Measurements from ENCODE around the gene GRK4. TPM values are rescaled to one million over a fixed set of nuclear protein-coding genes. Genes with fewer than 3 reads are reported as not detected.

Gene GRK4
- total RNA-seq, 3 donors from 2014 or later (not counting 1 experiment from before 2014, with no cell fraction given), result 2.0 to 6.4 (median 5.1) TPM

GRCh38 chr4:2994917-2995316 is 31.5 kb downstream of the GRK4 start:
- no peak for ATAC-seq
- no peak overlapping the region for H3K4me3 Mint-ChIP-seq
- Histone ChIP-seq H3K4me1 (ENCODE audit: control insufficient read depth, insufficient read depth, low read length) (no peaks in the 10 kb centered on the region), H3K27me3 (ENCODE audit: control insufficient read depth, insufficient read depth, low read length) (no peaks in the 10 kb centered on the region), H3K9me3 (ENCODE audit: control insufficient read depth, insufficient read depth, low read length) (no peaks in the 10 kb centered on the region), H3K36me3 (ENCODE audit: control insufficient read depth, insufficient read depth, low read length) (no peaks in the 10 kb centered on the region), H3K4me3 (ENCODE audit: low read length) (no peak overlapping the region), H3K27ac (ENCODE audit: low read length) (no peak overlapping the region)
- H3K27me3 Mint-ChIP-seq (ENCODE audit: low read depth in 2 of 2), result no peaks in the 10 kb centered on the region
- DNase-seq, result no peak
- intact Hi-C loops (cut with micrococcal nuclease), result no loop called here
- no peak for TF ChIP-seq CTCF (IDR thresholded peaks at IDR 0.05)
- H3K36me3 Mint-ChIP-seq, result no peaks in the 10 kb centered on the region
- 100% methylated on average over 4 of the region's 4 CpGs for WGBS (ENCODE audit: insufficient coverage)
- H3K27ac Mint-ChIP-seq, result no peak overlapping the region
- no peaks in the 10 kb centered on the region for H3K4me1 Mint-ChIP-seq
- H3K9me3 Mint-ChIP-seq, result no peaks in the 10 kb centered on the region

DNA sequence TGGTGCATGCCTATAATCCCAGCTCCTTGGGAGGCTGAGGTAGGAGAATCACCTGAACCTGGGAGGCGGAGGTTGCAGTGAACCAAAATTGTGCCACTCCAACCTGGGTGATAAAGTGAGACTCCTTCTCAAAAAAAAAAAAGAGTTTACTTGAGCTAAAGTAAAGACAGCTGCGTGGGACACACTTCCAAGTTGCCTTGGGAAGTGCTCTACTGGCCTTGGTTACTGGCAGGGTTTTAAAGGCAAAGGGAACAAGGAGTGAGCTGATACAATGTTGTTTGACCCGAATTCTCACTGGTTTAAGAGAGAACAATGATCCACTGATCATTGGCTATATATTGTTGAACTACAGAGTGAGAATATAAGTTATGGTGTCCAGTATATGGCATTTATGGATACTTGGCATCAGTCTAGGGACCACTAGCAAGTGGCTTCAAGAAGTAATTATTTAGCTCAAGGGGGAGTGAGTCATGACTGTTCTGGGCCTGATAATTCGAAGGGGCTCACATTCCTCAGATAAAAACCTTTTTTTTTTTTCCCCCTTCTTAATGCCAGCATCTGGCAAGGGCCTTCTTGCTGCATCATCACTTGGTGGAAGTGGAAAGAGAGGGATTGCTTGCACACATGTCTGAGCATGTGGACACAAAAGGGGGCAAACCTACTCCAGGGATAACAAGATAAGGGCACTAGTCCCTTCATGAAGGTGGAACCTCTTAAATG is 32.3 kb downstream of the GRK4 start:
- H3K36me3 Mint-ChIP-seq, result no peaks in the 10 kb centered on the region
- TF ChIP-seq CTCF (IDR thresholded peaks at IDR 0.05), result no peak
- H3K4me1 Mint-ChIP-seq, result no peaks in the 10 kb centered on the region
- intact Hi-C loops (cut with micrococcal nuclease), result no loop called here
- Histone ChIP-seq H3K9me3 (ENCODE audit: control insufficient read depth, insufficient read depth, low read length) (no peaks in the 10 kb centered on the region), H3K36me3 (ENCODE audit: control insufficient read depth, insufficient read depth, low read length) (no peaks in the 10 kb centered on the region), H3K4me3 (ENCODE audit: low read length) (no peak overlapping the region), H3K27me3 (ENCODE audit: control insufficient read depth, insufficient read depth, low read length) (no peaks in the 10 kb centered on the region), H3K27ac (ENCODE audit: low read length) (no peak overlapping the region), H3K4me1 (ENCODE audit: control insufficient read depth, insufficient read depth, low read length) (no peaks in the 10 kb centered on the region)
- H3K27ac Mint-ChIP-seq, result no peak overlapping the region
- DNase-seq (no peak), ATAC-seq (no peak)
- H3K27me3 Mint-ChIP-seq (ENCODE audit: low read depth in 2 of 2), result no peaks in the 10 kb centered on the region
- H3K9me3 Mint-ChIP-seq, result no peaks in the 10 kb centered on the region
- no peak overlapping the region for H3K4me3 Mint-ChIP-seq
- 92% methylated on average over 3 of the region's 4 CpGs for WGBS (ENCODE audit: insufficient coverage)

GRCh38 chr4:2996415-2996814 is 33.0 kb downstream of the GRK4 start:
- ATAC-seq (no peak), DNase-seq (no peak)
- H3K27ac Mint-ChIP-seq, result no peak overlapping the region
- H3K4me3 ChIP-seq (ENCODE audit: low read length), result no peak overlapping the region
- no peak for TF ChIP-seq CTCF (IDR thresholded peaks at IDR 0.05)
- no peaks in the 10 kb centered on the region for H3K36me3 ChIP-seq (ENCODE audit: control insufficient read depth, insufficient read depth, low read length)
- H3K4me1 ChIP-seq (ENCODE audit: control insufficient read depth, insufficient read depth, low read length), result no peaks in the 10 kb centered on the region
- no peaks in the 10 kb centered on the region for H3K27me3 ChIP-seq (ENCODE audit: control insufficient read depth, insufficient read depth, low read length)
- intact Hi-C loops (cut with micrococcal nuclease), result no loop called here
- no peaks in the 10 kb centered on the region for H3K9me3 Mint-ChIP-seq
- H3K9me3 ChIP-seq (ENCODE audit: control insufficient read depth, insufficient read depth, low read length), result no peaks in the 10 kb centered on the region
- no peak overlapping the region for H3K4me3 Mint-ChIP-seq
- no peaks in the 10 kb centered on the region for H3K36me3 Mint-ChIP-seq
- H3K27me3 Mint-ChIP-seq (ENCODE audit: low read depth in 2 of 2), result no peaks in the 10 kb centered on the region
- no peak overlapping the region for H3K27ac ChIP-seq (ENCODE audit: low read length)
- no peaks in the 10 kb centered on the region for H3K4me1 Mint-ChIP-seq
- WGBS (ENCODE audit: insufficient coverage), result 100% methylated on average over 3 of the region's 4 CpGs

- Histone ChIP-seq H3K36me3 (ENCODE audit: control insufficient read depth, insufficient read depth, low read length) (no peaks in the 10 kb centered on the region), H3K9me3 (ENCODE audit: control insufficient read depth, insufficient read depth, low read length) (no peaks in the 10 kb centered on the region), H3K27me3 (ENCODE audit: control insufficient read depth, insufficient read depth, low read length) (no peaks in the 10 kb centered on the region), H3K27ac (ENCODE audit: low read length) (no peak overlapping the region), H3K4me1 (ENCODE audit: control insufficient read depth, insufficient read depth, low read length) (no peaks in the 10 kb centered on the region), H3K4me3 (ENCODE audit: low read length) (no peak overlapping the region)
- Mint-ChIP-seq H3K4me1 (no peaks in the 10 kb centered on the region), H3K36me3 (no peaks in the 10 kb centered on the region), H3K27ac (no peak overlapping the region), H3K27me3 (ENCODE audit: low read depth in 2 of 2) (no peaks in the 10 kb centered on the region), H3K9me3 (no peaks in the 10 kb centered on the region), H3K4me3 (no peak overlapping the region)
- intact Hi-C loops (cut with micrococcal nuclease), result no loop called here
- 92% methylated on average over 1 of the region's 2 CpGs for WGBS (ENCODE audit: insufficient coverage)
- ATAC-seq, result no peak
- no peak for DNase-seq
- no peak for TF ChIP-seq CTCF (IDR thresholded peaks at IDR 0.05)
Measured at GRCh38 chr4:3007724-3008123, 44.4 kb downstream of the GRK4 start.
